ENCODE data around the gene ETV5.

ETV5 gene

DNA sequence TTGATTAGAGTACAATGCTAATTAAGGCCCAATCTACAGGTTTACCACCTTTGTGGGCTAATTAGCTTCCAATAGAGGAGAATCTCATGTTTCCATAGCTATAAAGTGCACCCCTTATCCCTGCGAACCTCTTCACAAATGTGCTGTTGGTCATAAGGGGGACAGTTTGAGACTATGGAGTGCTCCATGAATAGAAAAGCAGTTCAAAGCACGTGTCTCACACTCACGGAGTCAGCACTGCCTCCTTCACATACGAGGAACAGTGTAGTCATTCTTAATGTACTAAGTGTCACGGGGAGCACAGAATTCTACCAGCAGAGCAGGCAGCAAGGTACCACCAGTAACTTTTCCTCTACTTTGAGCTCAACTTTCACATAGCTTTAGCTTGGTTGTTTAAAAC is 62.1 kb downstream of the ETV5 start:
- no peaks in the 10 kb centered on the region for H3K79me2 ChIP-seq (ENCODE audit: low read length)
- H4K20me1 ChIP-seq (ENCODE audit: insufficient read depth, low read length), result no peaks in the 10 kb centered on the region
- no peak for TF ChIP-seq EZH2phosphoT487 (IDR thresholded peaks at IDR 0.05; ENCODE audit: low read depth)
- TF ChIP-seq, protein P1, sequence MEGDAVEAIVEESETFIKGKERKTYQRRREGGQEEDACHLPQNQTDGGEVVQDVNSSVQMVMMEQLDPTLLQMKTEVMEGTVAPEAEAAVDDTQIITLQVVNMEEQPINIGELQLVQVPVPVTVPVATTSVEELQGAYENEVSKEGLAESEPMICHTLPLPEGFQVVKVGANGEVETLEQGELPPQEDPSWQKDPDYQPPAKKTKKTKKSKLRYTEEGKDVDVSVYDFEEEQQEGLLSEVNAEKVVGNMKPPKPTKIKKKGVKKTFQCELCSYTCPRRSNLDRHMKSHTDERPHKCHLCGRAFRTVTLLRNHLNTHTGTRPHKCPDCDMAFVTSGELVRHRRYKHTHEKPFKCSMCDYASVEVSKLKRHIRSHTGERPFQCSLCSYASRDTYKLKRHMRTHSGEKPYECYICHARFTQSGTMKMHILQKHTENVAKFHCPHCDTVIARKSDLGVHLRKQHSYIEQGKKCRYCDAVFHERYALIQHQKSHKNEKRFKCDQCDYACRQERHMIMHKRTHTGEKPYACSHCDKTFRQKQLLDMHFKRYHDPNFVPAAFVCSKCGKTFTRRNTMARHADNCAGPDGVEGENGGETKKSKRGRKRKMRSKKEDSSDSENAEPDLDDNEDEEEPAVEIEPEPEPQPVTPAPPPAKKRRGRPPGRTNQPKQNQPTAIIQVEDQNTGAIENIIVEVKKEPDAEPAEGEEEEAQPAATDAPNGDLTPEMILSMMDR (IDR thresholded peaks at IDR 0.05; ENCODE audit: low read depth, low read length), result no peak
- peaks cover 18% of the 10 kb centered on the region for H3K36me3 ChIP-seq (replicated peaks; ENCODE audit: low read depth, low read length)
- no peaks in the 10 kb centered on the region for H3K27me3 ChIP-seq (ENCODE audit: low read depth, low read length)
- no peak overlapping the region for H2AFZ ChIP-seq (ENCODE audit: low read depth, low read length)
- H3K4me3 ChIP-seq (ENCODE audit: low read length), result no peak overlapping the region
- H3K4me1 ChIP-seq (ENCODE audit: low read length), result no peaks in the 10 kb centered on the region
- no peaks in the 10 kb centered on the region for H3K9me3 ChIP-seq (ENCODE audit: insufficient read depth, low read length)
- no peak overlapping the region for H3K9ac ChIP-seq (ENCODE audit: low read length)
- H3K27ac ChIP-seq (ENCODE audit: low read length), result no peak overlapping the region
- no peak overlapping the region for H3K4me2 ChIP-seq (ENCODE audit: low read length)

DNA sequence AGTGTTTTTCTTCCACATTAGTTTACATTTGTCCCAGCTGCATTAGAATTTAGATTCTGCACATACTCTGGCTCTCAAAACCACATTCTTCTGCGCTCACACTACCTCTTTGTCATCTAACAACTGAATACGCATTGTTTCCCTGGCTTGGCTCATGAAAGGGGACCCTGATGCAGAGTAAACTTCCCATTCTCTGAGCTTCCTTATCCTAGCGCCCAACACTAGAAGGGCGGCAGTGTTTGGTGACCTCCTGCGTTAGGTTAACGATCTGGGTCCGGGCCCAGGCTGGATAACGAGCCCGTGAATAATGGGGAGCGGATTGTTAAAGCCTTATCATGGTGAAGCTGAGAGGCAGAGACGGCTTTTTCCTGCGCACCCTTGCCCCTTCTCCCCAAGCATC is 63.9 kb downstream of the ETV5 start:
- H4K20me1 ChIP-seq (ENCODE audit: insufficient read depth, low read length), result no peaks in the 10 kb centered on the region
- H3K27me3 ChIP-seq (ENCODE audit: low read depth, low read length), result no peaks in the 10 kb centered on the region
- no peak for TF ChIP-seq EZH2phosphoT487 (IDR thresholded peaks at IDR 0.05; ENCODE audit: low read depth)
- TF ChIP-seq, protein P1 (IDR thresholded peaks at IDR 0.05; ENCODE audit: low read depth, low read length), result no peak
- no peak overlapping the region for H3K4me2 ChIP-seq (ENCODE audit: low read length)
- H3K4me3 ChIP-seq (ENCODE audit: low read length), result no peak overlapping the region
- no peaks in the 10 kb centered on the region for H3K9me3 ChIP-seq (ENCODE audit: insufficient read depth, low read length)
- H3K9ac ChIP-seq (ENCODE audit: low read length), result no peak overlapping the region
- peaks cover 7% of the 10 kb centered on the region for H3K36me3 ChIP-seq (replicated peaks; ENCODE audit: low read depth, low read length)
- H3K27ac ChIP-seq (ENCODE audit: low read length), result no peak overlapping the region
- H2AFZ ChIP-seq (ENCODE audit: low read depth, low read length), result no peak overlapping the region
- no peaks in the 10 kb centered on the region for H3K4me1 ChIP-seq (ENCODE audit: low read length)
- H3K79me2 ChIP-seq (ENCODE audit: low read length), result no peaks in the 10 kb centered on the region

DNA sequence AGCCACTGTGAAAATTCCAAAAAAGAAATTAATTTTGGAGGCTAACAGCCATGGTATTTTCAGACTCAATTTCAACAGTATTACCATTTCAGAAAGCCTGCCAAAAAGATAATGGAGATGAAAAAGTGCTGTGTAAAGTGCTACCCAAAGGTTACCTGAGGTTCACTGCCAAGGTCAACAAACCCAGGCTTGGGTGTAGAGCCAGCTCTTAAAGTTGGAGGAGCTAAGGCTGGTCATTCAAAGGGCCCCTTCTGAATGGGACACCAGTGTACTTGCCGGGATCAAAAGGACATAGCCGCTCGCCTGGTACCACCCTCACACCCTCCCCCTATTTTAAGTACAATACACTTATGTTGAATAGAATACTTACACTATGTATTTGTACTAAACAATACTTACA is 64.5 kb downstream of the ETV5 start:
- TF ChIP-seq, protein P1 (IDR thresholded peaks at IDR 0.05; ENCODE audit: low read depth, low read length), result no peak
- no peak for TF ChIP-seq EZH2phosphoT487 (IDR thresholded peaks at IDR 0.05; ENCODE audit: low read depth)
- Histone ChIP-seq H3K27ac (ENCODE audit: low read length) (no peak overlapping the region), H2AFZ (ENCODE audit: low read depth, low read length) (no peak overlapping the region)

DNA sequence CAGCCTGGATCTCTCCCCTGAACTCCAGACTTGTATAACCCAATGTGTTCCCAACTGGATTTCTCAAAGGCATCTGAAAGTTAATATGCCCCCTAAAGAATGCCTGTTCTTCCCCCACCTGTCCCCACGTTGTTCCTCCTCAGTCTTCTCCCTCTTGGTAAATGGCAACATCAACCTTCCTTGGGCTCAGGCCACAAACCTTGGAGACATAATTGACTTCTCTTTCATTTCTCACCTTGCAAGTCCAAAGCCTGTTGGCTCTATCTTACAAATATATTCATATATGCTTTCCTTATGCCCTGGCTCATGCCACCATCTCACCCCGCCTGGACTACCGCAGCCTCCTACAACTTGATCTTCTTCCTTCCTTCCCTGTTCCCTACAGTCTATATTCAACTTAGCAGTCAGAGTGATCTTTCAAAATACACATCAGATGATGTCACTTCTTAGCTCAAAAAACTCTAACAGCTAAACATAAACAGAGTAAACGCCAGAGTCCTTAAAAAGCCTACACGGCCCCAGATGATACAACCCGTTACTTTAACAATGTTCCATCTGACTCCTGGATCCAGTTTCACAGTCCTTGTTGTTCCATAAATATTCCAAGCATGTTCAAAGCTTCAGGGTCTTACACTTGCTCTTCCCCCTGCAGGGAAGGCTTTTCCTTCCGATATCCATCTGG is 66.2 kb downstream of the ETV5 start:
- no peak overlapping the region for H3K4me3 ChIP-seq (ENCODE audit: low read length)
- no peak overlapping the region for H3K27ac ChIP-seq (ENCODE audit: low read length)
- no peak overlapping the region for H2AFZ ChIP-seq (ENCODE audit: low read depth, low read length)
- no peaks in the 10 kb centered on the region for H3K27me3 ChIP-seq (ENCODE audit: low read depth, low read length)
- H4K20me1 ChIP-seq (ENCODE audit: insufficient read depth, low read length), result no peaks in the 10 kb centered on the region
- no peaks in the 10 kb centered on the region for H3K4me1 ChIP-seq (ENCODE audit: low read length)
- no peak overlapping the region for H3K4me2 ChIP-seq (ENCODE audit: low read length)
- no peaks in the 10 kb centered on the region for H3K79me2 ChIP-seq (ENCODE audit: low read length)
- H3K9me3 ChIP-seq (ENCODE audit: insufficient read depth, low read length), result peaks cover 6% of the 10 kb centered on the region; the same call in 1 of the 2 replicates
- no peaks in the 10 kb centered on the region for H3K36me3 ChIP-seq (replicated peaks; ENCODE audit: low read depth, low read length)
- H3K9ac ChIP-seq (ENCODE audit: low read length), result no peak overlapping the region
- no peak for TF ChIP-seq EZH2phosphoT487 (IDR thresholded peaks at IDR 0.05; ENCODE audit: low read depth)
- TF ChIP-seq, protein P1 (IDR thresholded peaks at IDR 0.05; ENCODE audit: low read depth, low read length), result no peak

More for the DNA sequence above, 64.5 kb downstream of the ETV5 start:
- Histone ChIP-seq H3K4me1 (ENCODE audit: low read length) (no peaks in the 10 kb centered on the region), H3K4me3 (ENCODE audit: low read length) (no peak overlapping the region), H3K79me2 (ENCODE audit: low read length) (no peaks in the 10 kb centered on the region), H3K9ac (ENCODE audit: low read length) (no peak overlapping the region), H3K9me3 (ENCODE audit: insufficient read depth, low read length) (no peaks in the 10 kb centered on the region), H3K4me2 (ENCODE audit: low read length) (no peak overlapping the region), H3K36me3 (replicated peaks; ENCODE audit: low read depth, low read length) (peaks cover 7% of the 10 kb centered on the region), H4K20me1 (ENCODE audit: insufficient read depth, low read length) (no peaks in the 10 kb centered on the region), H3K27me3 (ENCODE audit: low read depth, low read length) (no peaks in the 10 kb centered on the region)

Data from OCI-LY3 (cell line).